HG03378 (cell line): ENCODE data around the gene RNF125.
"Not testable (repeated sequence)": the region's sequence is repeated elsewhere in the genome, so short reads cannot be mapped to it uniquely, and the experiment has no call there.

Experiments used
- ATAC-seq: cut with Tn5 transposase; IDR thresholded peaks from one replicate; pipeline ENCODE4 v1.9.1; 2021; ENCODE audit warnings: mild to moderate bottlenecking, moderate library complexity; ENCODE audit not compliant: unreplicated experiment

RNF125 gene

DNA sequence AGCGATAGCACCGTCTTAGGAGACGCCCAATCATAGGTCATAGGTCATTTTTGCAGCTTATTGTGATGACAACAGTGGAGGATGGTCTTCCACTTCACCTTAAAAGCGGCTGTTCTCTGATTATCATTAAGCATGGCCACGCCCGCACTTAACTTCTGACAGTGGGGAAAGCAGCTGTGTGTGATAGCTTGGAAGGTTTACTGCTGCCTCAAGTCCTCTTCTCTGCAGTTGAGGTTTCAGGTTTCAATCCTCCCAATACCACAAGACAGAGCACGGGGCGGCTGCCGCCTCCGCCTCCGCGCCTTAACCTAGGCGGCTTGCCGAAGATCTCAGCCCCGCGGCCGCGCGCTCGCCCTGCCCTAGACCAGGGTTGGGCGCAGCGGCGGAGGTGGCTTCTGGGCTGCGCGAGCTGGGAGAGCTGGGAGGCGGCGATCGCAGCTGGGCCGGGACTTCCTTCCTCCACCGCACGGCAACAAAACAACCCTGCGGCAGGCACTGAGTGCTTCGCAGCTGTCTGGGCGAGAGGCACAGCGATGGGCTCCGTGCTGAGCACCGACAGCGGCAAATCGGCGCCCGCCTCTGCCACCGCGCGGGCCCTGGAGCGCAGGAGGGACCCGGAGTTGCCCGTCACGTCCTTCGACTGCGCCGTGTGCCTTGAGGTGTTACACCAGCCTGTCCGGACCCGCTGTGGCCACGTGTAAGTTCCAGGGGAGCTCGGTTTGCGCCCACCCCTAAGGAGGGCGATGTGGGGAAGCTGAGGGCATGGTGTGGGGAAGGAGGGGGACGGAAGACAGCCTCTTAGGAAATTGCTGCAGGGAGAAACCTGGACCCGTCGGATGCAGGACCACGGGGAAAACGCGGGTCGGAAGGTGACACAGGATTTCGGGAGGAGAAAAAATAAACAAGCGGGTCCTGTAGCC lies at the start of gene RNF125:
TSS of gene RNF125 (plus strand) at position 495 of the 920 bp plus-strand sequence. CDS start at position 534, 39 bp downstream.
- peak; percentile 86 for ATAC-seq

- no peak for ATAC-seq
These were observed 48.0 kb upstream of the RNF125 start for GRCh38 chr18:31970617-31971016.

DNA sequence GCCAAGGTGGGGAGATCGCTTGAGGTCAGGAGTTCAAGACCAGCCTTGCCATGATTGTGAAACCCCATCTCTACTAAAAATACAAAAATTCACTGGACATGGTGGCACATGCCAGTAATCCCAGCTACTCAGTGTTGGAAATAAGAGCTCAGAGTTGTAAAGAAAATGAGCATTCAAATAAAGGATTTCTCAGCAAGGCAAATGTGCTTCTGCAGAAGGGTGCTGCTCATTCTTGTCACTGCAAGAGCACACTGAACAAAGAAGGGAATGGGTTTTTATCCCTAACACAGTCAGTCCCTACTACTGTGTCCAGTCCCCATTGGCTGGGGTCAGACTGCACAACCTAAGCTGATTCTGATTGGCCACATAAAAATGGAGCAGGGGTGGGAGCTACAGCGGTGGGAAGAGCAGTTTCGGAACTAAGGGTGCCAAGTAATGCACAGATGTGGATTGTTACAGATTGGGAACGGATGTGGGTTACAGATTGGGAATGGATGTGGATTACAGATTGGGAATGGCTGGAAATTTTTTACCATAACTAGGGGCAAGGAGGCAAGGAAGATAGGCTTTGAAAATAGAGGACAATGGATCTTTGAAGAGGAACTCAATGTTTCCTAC lies 44.6 kb upstream of the RNF125 start:
- no peak for ATAC-seq

DNA sequence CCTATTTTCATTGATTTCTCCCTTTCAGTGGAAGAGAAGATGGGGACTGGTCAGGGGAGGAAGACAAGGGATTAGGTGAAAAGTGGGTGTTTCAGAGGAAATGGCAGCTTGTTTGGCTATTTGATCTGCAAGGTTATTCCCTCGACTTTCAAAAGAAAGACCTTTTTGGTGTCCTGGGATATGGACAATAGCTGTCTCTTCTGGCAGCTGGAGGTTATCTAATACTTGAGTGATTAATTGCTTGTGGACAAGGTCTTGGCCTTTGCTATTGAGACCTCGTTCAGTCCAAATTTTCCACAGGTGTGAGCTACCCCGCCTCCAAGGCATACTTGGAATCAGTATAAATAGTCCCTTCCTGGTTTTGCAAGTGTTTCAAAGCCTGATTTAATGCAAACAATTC lies 42.4 kb upstream of the RNF125 start:
- no peak for ATAC-seq

- no peak for ATAC-seq
These were observed 41.3 kb upstream of the RNF125 start for GRCh38 chr18:31977270-31977872.

DNA sequence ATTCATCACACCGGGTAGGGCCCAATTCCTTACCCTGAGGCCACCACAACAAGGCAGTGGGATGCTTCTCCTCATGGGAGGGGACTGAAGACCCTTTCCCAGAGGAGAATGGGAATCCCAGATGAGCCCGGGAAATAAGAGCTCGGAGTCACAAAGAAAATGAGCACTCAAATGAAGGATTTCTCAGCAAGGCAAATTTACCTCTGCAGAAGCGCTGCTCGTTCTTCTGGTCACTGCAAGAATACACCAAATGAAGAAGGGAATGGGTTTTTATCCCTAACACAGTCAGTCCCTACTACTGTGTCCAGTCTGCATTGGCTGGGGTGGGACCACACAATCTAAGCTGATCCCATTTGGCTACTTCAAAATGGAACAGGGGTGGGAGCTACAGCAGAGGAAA lies 40.0 kb upstream of the RNF125 start:
- ATAC-seq: no peak

DNA sequence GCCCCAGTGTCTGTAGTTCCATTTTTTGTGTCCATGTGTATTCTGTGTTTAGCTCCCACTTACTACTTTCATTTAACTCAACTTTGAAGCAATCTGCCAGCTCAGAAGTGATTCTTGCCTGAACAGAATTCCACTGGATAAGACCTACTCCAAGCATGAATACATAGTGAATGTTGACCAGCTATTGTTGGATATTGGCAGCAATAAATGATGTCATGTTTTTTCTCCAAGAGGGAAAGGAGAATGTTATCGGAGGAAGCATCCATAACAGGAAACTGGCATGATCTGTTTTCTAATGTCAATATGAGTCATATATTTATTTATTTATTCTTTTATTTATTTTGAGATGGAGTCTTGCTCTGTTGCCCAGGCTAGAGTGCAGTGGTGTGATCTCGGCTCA lies 38.9 kb upstream of the RNF125 start:
- ATAC-seq: no peak

GRCh38 chr18:31980863-31981262 lies 37.8 kb upstream of the RNF125 start:
- no peak for ATAC-seq

DNA sequence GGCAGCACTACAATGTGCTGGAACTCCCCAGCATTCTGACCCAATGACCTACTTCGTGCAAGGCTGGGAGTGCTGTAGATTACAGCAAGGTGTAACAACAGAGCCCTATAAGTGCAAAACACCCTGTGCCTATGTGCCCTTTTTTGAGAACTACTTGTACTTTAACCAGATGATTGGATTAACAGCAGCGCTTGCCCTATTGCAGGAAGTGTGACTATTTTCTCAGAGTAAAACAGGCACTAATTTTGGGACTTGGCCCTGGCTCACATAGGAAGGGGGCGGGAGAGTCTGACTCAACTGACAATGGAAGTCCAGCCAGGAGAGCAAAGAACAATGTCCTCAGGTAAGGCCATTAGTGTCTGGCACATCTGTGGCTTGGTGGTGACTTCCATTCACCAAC lies 35.6 kb upstream of the RNF125 start:
- no peak for ATAC-seq

DNA sequence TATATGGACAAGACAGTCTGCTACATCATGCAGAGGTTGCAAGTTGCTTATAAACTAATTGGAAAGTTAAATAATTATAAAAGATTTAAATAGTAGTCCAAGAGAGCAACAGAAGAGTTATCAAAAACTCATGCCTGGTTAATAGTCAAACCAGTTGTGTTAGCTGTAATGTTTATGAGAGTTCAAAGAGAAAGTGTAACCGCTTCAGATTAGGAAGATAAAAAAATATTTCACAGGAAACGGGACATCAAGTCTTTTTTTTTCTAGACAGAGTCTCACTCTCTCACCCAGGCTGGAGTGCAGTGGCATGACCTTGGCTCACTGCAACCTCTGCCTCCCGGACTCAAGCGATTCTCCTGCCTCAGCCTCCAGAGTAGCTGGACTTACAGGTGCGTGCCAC lies 34.6 kb upstream of the RNF125 start:
- ATAC-seq: no peak

DNA sequence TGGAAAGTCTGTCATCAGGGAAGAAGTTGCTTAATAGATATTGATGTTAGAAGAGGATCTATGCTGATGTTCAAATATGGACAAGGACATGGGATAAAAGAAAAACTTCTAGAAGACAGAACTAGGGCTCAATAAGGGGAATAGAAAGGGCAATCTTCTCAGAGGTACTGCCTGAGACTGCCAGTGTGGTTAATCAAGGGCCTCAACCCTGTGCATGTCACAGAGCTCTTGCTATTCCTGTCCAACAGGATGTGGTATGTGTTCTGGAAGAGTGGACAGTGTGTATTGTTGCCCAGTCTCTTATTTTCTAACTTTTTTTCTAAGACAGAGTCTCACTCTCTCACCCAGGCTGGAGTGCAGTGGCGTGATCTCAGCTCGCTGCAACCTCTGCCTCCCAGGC lies 27.8 kb upstream of the RNF125 start:
- ATAC-seq: peak; percentile 100

GRCh38 chr18:31996007-31996406 lies 22.6 kb upstream of the RNF125 start:
- no peak for ATAC-seq

GRCh38 chr18:31998880-31999412 lies 19.7 kb upstream of the RNF125 start:
- ATAC-seq: no peak

GRCh38 chr18:32001141-32001540 lies 17.5 kb upstream of the RNF125 start:
- not testable (repeated sequence) for ATAC-seq

- not testable (repeated sequence) for ATAC-seq
These were observed 14.8 kb upstream of the RNF125 start for GRCh38 chr18:32003822-32004221.

DNA sequence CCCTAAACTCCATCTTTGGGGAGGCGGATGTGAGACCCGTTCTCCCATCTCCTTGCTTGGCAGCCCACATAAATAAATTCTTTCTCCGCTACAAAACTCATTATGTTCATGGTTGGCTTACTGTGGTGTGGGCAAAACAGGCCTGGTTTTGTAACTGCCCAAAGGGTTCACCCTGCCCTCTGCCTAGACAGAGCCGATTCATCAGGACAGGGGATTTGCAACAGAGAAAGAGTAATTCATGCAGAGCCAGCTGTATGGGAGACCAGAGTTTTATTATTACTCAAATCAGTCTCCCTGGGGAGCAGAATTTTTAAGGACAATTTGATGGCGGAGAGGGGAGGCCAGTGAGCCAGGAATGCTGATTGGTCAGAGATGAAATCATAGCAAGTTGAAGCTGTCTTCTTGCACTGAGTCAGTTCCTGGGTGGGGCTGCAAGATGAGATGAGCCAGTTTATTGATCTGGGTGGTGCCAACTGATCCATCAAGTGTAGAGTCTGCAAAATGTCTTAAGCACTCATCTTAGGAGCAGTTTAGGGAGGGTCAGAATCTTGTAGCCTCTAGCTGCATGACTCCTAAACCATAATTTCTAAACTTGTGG lies 8.4 kb upstream of the RNF125 start:
- no peak for ATAC-seq

DNA sequence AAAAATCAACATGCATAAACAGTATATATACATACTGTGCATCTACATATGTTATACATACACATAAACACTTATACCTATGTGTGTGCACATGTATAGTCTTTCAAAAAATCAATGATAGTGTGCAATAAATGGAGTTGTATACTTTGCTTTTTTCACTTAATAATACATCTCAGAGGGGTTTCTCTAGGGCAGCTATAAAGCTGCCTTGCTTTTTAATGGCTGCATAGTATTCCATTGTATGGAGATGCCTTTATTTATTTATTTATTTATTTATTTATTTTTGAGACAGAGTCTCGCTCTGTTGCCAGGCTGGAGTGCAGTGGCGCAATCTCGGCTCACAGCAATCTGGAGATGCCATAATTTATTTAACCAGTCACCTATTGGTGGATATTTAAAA lies 7.4 kb upstream of the RNF125 start:
- ATAC-seq: no peak

GRCh38 chr18:32019251-32019948 lies 775 bp downstream of the RNF125 start:
- no peak for ATAC-seq

- not testable (repeated sequence) for ATAC-seq
These were observed 1.5 kb downstream of the RNF125 start for GRCh38 chr18:32019949-32020625.
